ENCODE measurements around the gene EP400.

Gene EP400

GRCh38 chr12:131949431-131950181, at the start of gene EP400:
EP400 (plus strand) TSS chr12:131949942; CDS start chr12:131960620, 10,678 bp downstream.
- DNase-seq, result peak; percentile 79 to 83

DNA sequence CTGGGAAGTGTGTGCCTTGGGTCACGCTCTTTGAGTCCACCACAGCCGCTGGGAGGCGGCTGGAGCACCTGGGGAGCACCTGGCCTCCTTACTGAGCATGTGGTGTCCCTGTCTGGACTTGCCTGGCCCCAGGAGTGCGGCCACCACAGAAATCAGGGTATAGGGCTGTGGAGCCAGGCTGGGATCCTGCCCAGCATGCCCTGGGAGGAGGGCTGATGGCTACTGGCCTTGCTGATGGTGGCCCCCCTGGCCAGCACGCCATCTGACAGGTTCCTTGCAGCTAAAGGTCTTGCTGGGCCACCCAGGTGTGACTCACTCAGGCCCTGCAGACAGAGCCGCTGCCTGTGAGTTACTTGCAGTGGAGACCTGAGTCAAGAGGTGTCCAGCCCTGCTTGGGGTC, 49.3 kb upstream of the EP400 start:
- DNase-seq, result no peak

- DNase-seq, result no peak
These were observed 48.1 kb upstream of the EP400 start for GRCh38 chr12:131901431-131902331.

DNA sequence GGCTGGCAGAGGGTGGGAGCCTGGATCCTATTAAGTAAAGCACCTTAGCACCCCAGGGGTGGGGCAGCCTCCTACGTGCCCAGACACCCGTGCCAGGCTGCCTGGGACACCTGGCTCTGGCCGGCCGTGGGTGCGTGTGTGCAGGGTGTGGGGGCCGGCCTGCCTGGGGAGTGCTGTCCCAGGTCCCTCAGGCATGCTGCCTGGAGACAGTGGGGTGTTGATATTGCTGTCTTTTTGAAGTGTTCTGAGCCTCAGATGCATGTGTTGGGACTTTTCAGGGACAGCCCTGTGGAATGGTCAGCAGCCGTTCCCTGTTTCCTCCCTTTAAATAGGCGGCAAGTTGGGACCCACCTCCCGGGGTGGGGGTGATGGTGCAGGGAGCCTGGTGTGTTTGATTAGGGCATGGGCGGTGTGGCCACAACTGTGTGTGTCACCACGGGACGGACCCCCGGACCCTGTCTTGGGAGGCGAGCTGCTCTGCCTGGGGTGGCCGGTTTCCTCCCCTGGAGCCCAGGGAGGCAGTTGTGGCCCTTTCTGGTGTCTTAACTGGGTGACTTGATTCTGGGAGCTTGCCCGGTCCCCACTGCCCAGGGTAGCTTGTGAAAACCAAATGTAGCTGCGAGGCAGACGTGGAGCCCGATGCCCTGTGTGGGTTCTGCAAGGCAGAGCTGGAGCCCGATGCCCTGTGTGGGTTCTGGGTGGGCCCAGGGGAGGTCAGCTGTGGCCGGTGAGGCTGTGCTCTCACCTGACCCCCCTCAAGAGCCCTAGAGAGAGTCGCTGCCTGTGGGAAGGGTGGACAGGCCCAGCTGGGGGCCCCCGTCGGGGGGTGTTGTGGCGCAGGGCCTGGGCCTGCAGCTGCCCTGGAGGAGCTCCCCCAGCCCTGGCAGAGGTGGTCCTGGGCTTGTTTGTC, 47.2 kb upstream of the EP400 start:
- DNase-seq, result no peak

DNA sequence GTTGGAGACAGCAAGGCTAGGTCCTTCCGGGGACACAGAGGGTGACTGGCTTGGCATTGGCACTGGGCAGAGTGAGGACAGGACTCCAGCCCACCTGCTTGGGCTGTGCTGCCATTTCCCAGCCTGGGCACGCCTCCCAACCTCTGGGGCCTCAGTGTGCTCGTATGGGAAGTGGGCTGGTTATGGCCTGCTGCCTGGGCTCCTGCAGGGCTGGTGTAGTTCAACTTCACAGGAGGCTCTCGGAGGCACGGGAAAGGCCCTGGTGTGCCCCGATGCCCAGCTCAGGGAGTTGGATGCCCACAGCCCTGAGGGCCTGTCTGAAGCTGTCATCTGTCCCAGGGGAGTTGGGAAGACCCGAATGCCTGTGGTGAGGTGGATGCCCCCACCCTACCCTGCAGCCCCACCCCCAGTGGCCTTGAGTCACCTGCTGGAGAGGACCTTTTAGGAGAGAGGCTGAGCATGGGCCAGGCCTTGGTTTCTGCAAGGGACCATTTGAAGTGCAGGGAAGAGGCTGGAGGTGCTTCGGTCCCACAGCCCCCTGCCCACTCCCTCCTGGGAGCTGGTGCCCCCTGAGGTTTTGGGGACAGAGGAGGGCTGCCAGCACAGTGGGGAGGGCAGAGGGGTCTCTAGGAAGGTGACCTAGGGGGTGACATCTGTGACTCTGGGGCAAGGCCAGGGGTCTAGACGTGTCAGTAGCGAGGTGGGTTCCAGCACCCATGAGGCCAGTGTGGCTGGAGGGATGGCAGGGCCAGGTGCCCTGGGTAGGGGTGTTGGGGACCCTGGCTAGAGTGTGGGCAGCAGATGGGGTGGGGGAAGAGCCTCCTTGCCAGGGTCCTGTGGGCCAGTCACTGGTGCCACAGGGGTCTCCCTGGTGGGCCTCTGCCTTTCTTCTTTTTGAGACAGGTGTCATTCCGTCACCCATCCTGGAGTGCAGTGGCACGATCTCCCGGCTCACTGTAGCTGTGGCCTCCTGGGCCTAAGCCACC, 46.2 kb upstream of the EP400 start:
- DNase-seq, result no peak

- DNase-seq, result no peak
These were observed 45.4 kb upstream of the EP400 start for GRCh38 chr12:131904346-131904745.

DNA sequence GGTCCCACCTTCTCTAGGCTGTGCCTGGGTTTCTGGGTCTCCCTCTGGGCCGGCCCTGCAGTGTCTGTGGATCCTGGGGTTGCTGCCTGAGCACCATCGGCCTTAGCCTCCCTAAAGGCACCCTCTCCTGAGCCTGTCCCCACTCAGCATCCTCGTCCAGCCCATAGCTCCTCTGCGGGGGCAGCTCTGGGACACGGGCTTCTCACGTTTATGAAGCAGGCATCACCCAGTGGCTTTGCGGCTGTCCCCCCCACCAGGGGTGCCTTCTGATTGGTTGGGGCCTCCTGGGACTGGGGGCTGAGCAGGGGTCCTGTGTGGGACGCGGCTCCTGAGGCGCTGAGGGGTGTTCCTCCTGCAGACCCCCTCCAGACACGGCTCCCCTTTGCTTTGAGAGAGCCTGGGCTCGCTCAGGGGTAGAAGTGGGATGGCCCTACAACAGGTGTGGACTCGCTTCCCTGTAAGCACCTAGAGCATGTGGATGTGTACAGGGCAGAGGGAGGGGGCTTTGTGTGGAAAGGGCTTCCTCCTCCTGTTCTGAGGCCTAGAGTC, 44.6 kb upstream of the EP400 start:
- DNase-seq, result no peak

DNA sequence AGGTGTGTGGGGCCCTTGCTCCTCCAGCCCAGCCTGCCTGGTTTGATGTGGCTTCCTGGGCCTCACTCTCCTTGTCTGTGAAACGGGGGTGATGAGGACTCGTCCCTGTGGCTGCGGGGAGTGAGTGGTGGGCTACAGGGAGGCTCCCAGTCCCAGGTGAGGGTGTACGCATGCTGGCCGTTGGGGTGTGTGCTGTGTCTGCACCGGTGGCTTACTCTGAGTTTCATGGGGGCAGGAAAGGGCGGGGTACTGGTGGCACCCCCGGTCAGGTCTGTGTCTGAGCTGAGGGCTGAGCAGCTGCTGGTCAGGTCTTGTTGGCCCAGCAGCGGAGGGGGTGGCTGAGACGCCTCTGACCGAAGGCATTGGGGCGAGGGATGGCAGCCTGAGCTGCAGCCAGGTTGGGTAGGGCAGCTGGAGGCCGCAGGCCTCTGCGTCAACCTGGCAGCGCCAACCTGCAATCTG, 44.1 kb upstream of the EP400 start:
- DNase-seq, result no peak

DNA sequence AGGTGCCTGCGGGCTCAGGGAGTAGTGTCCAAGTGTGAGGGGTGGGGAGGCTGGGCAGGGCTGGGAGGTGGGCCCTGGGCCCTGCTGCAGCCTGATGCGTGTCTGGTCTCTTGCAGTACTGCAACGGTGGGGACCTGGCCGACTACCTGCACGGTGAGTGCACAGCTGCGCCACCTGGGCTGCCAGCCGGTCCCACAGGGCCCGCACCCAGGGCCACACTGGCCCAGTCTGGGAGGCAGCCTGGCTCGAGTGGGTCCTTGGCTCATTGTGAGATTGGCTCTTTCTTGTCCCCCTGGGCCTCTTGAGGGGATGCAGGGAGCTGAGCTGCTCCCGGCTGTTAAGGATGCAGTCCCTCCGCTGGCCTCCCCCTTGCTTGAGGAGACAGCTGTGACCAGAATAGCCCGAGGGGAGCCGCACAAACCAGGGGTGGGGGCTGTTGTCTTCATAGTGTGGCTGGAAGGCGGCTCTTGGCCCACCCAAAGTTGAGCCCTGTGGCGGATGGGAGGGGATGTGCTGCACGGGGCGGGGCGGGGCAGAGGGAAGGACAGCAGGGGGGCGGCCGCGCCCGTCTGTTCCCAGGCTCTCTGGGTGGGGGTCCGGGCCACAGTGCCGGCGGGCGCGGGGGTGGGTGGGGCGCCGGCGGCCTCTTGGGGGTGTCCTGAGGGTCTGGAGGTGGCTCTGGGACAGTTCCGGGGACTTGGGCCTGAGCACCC, 42.2 kb upstream of the EP400 start:
- DNase-seq, result no peak

DNA sequence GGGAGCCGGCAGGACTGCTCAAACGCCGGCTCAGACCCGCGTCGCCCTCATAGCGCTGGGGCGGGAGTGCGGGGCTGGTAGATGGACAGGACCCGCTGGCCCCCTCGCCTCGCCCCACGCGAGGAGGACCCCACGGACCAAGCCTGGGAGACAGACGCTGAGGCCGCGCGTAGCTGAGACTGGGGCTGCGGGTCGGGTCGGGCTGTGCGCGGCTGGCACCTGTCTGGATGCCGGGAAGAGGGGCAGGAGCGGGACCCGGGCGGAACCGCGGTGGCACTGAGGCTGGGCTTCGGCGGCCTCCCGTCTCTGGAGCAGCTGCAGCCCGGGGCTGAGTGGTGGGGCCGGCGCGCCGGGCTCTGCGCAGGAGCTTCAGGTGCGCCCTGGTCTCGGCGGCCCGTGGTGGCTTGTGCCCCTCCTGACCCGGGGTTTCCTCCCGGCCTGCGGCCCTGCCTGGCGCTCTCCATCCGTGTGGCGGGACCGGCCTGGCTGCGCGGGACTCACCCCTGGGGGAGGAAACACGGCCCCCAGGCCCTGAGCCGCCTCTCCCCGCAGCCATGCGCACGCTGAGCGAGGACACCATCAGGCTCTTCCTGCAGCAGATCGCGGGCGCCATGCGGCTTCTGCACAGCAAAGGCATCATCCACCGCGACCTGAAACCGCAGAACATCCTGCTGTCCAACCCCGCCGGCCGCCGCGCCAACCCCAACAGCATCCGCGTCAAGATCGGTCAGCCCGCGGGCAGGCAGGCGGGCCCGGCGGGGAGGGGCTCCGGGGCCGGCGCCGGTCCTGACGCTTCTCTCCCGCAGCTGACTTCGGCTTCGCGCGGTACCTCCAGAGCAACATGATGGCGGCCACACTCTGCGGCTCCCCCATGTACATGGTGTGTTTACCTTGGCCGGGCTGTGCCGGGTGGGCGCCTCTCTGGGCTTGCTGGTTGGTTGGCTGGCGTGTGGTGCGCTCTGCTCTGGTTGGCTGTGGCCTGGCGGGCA, 41.4 kb upstream of the EP400 start:
- no peak for DNase-seq

- DNase-seq, result no peak
These were observed 40.5 kb upstream of the EP400 start for GRCh38 chr12:131909081-131909751.

DNA sequence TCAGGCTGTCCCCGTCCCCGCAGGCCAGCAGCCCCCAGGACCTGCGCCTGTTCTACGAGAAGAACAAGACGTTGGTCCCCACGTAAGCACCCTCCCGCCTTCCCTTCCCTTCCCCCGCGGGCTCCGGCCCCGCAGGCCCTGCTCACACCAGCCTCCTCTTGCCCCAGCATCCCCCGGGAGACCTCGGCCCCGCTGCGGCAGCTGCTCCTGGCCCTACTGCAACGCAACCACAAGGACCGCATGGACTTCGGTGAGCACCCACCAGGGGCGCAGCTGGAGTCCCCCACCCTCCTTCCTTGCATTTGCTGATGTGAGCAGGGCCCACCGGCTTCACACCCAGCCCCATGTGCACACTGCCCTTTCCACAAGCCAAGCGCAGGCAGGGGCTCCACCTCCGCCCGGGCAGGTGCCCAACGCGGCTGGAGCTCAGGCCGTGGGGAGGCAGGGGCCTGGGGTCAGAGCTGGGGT, 40.0 kb upstream of the EP400 start:
- DNase-seq, result no peak

DNA sequence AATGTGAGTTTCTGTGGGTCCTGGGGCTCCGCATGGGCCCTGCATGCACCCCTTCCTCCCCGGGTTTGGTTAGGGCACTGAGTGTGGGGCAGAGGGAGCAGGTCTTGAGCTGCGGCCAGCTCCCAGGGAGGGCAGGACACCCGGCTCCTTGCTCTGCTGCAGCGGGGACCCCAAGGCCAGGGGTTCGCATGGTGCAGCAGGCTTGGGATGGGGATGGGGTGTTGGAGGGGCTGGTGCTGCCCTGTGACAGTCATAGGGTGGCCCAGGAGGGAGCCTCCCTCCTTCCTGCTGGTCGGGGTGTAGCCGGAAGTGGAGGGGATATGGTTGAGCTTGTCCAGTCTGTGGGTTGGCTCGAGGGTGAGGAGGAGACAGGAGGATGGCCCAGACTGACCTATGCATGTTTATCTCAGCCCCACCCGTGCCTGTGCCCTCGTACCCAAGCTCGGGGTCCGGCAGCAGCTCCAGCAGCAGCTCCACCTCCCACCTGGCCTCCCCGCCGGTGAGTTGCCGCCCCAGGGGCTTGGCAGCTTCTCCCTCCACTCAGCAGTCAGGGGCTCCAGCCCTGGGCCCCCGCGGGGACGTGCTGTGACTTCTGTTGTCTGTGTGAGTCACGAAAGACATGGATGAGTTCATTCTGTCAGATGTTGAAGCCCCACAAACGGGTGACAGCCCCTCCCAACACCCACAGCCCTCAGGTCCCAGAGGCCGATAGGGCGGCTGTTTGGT, 39.3 kb upstream of the EP400 start:
- no peak for DNase-seq

GRCh38 chr12:131911028-131911650, 38.6 kb upstream of the EP400 start:
- no peak for DNase-seq

GRCh38 chr12:131911851-131912477, 37.8 kb upstream of the EP400 start:
- DNase-seq, result no peak

GRCh38 chr12:131912518-131913274, 37.0 kb upstream of the EP400 start:
- DNase-seq, result no peak

All from NCI-H524 (cell line).